ENCODE data around the gene RPTOR. TPM values are rescaled to one million over a fixed set of nuclear protein-coding genes. Genes with fewer than 3 reads are reported as not detected.

RPTOR gene
- polyA plus RNA-seq, 2 donors, result 7.1 to 10.5 TPM

DNA sequence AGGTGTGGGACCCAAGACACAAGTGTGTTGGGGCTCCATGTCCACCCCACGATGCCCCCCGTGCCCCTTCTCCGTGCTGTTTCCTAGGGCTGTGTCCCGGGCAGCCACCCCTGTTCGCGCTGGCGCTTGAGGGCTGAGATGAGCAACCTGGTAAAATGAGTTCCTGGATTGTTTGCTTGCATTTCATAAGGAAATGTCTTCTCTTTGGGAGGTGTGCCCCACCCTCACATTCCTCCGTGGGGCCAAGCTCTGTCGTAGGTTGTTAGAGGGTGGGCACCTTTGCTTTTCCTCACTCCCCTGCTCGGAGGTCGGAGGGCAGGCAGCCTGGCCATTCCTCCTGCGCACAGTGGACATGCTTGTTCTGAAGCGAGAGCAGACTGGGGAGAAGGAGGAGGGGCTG lies 275.7 kb downstream of the RPTOR start:
- no peaks in the 10 kb centered on the region for H3K27me3 ChIP-seq (ENCODE audit: control insufficient read depth in 1 of 2, insufficient read depth in 2 of 2, low read length in 2 of 2)
- H3K4me3 ChIP-seq (ENCODE audit: low read depth in 1 of 2, low read length in 2 of 2), result no peak overlapping the region
- H3K27ac ChIP-seq (ENCODE audit: low read depth in 2 of 2, low read length in 1 of 2), result no peak overlapping the region
- no peaks in the 10 kb centered on the region for H3K9me3 ChIP-seq (ENCODE audit: control insufficient read depth in 2 of 2, insufficient read depth in 1 of 2, low read depth in 1 of 2, low read length in 1 of 2)
- H3K36me3 ChIP-seq (ENCODE audit: control insufficient read depth in 2 of 2, insufficient read depth in 2 of 2, low read length in 1 of 2), result peaks cover 3 to 17% of the 10 kb centered on the region in 2 donors
- H3K4me1 ChIP-seq (ENCODE audit: control insufficient read depth in 2 of 2, insufficient read depth in 2 of 2, low read length in 1 of 2), result no peaks in the 10 kb centered on the region
- WGBS, 2 donors, result 87 to 91% methylated on average over 13 of the region's 13 CpGs

DNA sequence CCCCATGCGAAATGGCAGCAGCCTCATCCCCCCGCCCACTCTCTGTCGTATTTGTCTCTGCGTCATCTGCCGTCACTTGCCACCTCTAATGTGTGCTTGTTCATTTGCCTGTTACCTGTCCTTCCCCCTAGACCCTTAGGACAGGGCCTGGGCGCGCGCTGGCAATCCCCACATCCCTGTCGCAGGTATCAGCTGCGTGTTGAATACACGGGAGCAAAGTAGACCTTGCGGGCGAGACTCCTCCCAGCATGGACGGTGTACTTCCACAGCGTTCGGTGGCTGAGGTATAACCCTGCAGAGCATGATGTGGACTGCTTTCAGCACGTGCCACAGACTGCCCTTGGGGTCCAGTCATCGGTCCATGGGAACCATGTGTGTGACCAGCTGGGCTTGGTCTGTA lies 276.9 kb downstream of the RPTOR start:
- Histone ChIP-seq H3K36me3 (ENCODE audit: control insufficient read depth in 2 of 2, insufficient read depth in 2 of 2, low read length in 1 of 2) (peaks cover 3 to 17% of the 10 kb centered on the region in 2 donors), H3K27me3 (ENCODE audit: control insufficient read depth in 1 of 2, insufficient read depth in 2 of 2, low read length in 2 of 2) (no peaks in the 10 kb centered on the region), H3K4me3 (ENCODE audit: low read depth in 1 of 2, low read length in 2 of 2) (no peak overlapping the region), H3K9me3 (ENCODE audit: control insufficient read depth in 2 of 2, insufficient read depth in 1 of 2, low read depth in 1 of 2, low read length in 1 of 2) (no peaks in the 10 kb centered on the region), H3K27ac (ENCODE audit: low read depth in 2 of 2, low read length in 1 of 2) (no peak overlapping the region), H3K4me1 (ENCODE audit: control insufficient read depth in 2 of 2, insufficient read depth in 2 of 2, low read length in 1 of 2) (peaks cover 0 to 2% of the 10 kb centered on the region in 2 donors)
- WGBS, 2 donors, result 96% methylated on average over 18 of the region's 18 CpGs

DNA sequence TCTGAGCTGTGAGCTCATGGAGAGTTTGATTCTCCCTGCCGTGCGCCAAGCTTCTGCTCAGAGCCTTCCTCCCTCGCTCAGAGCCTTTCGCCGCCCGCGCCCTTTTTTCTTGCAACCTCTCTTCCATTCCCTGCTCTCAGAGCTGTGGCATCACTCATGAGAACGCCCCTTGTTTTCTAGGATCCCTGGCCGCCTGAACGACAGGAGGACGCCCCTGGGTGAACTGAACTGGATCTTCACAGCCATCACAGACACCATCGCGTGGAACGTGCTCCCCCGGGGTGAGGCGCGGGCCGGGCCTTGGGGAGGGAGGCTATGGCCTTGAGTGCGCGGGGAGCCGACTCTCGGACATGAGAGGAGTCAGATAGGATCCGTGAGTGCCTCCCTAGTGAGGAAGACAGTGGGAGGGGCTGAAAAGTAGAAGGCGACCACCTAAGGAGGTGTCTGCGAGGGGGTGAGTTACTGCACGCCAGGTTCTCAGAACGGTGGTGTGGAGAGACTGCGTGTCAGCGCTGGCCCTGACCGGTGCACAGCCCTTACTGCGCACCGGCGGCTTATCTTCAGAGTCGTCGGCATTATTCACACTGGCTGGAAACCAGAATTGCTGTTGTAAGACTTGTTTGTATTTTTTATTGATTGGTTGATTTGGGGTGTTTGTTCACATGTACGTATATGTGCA lies 277.5 kb downstream of the RPTOR start:
- Histone ChIP-seq H3K36me3 (ENCODE audit: control insufficient read depth in 2 of 2, insufficient read depth in 2 of 2, low read length in 1 of 2) (peaks cover 3 to 19% of the 10 kb centered on the region in 2 donors), H3K27ac (ENCODE audit: low read depth in 2 of 2, low read length in 1 of 2) (no peak overlapping the region), H3K9me3 (ENCODE audit: control insufficient read depth in 2 of 2, insufficient read depth in 1 of 2, low read depth in 1 of 2, low read length in 1 of 2) (no peaks in the 10 kb centered on the region), H3K4me3 (ENCODE audit: low read depth in 1 of 2, low read length in 2 of 2) (no peak overlapping the region), H3K27me3 (ENCODE audit: control insufficient read depth in 1 of 2, insufficient read depth in 2 of 2, low read length in 2 of 2) (no peaks in the 10 kb centered on the region), H3K4me1 (ENCODE audit: control insufficient read depth in 2 of 2, insufficient read depth in 2 of 2, low read length in 1 of 2) (peaks cover under 1 to 5% of the 10 kb centered on the region in 2 donors)
- 95 to 97% methylated on average over 36 of the region's 36 CpGs for WGBS, 2 donors

DNA sequence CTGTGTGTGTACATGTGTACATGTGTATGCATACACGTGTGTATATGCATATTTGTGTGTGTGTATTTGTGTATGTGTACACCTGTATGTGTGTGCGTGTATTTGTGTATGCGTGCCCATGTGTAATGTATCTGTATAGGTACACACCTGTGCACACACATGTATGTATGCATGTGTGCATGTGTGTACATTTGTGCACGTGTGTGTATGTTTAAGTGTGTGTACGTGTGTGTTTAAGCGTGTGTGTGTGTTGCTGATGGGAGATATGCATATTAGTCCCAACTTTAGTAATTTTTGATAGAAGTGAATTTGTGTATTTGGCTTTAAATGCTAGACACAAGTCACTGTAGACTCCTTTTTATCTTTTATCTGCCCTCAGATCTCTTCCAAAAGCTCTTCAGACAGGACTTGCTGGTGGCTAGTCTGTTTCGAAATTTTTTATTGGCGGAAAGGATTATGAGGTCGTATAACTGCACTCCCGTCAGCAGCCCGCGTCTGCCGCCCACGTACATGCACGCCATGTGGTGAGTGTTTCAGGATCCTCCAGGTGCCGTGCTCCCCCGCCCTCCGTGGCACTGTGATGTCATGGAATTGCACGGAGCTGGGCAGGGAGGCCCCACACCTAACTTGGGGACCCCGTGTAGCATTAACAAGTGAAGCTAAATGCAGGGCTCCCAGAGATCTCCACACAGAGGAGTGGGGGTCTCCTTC lies 278.2 kb downstream of the RPTOR start:
- no peak overlapping the region for H3K4me3 ChIP-seq (ENCODE audit: low read depth in 1 of 2, low read length in 2 of 2)
- H3K36me3 ChIP-seq (ENCODE audit: control insufficient read depth in 2 of 2, insufficient read depth in 2 of 2, low read length in 1 of 2), result peaks cover 3 to 22% of the 10 kb centered on the region in 2 donors
- WGBS, 2 donors, result 86% methylated on average over 20 of the region's 20 CpGs
- no peak overlapping the region for H3K27ac ChIP-seq (ENCODE audit: low read depth in 2 of 2, low read length in 1 of 2)
- H3K9me3 ChIP-seq (ENCODE audit: control insufficient read depth in 2 of 2, insufficient read depth in 1 of 2, low read depth in 1 of 2, low read length in 1 of 2), result no peaks in the 10 kb centered on the region
- H3K4me1 ChIP-seq (ENCODE audit: control insufficient read depth in 2 of 2, insufficient read depth in 2 of 2, low read length in 1 of 2), result peaks cover 3 to 12% of the 10 kb centered on the region in 2 donors
- no peaks in the 10 kb centered on the region for H3K27me3 ChIP-seq (ENCODE audit: control insufficient read depth in 1 of 2, insufficient read depth in 2 of 2, low read length in 2 of 2)

DNA sequence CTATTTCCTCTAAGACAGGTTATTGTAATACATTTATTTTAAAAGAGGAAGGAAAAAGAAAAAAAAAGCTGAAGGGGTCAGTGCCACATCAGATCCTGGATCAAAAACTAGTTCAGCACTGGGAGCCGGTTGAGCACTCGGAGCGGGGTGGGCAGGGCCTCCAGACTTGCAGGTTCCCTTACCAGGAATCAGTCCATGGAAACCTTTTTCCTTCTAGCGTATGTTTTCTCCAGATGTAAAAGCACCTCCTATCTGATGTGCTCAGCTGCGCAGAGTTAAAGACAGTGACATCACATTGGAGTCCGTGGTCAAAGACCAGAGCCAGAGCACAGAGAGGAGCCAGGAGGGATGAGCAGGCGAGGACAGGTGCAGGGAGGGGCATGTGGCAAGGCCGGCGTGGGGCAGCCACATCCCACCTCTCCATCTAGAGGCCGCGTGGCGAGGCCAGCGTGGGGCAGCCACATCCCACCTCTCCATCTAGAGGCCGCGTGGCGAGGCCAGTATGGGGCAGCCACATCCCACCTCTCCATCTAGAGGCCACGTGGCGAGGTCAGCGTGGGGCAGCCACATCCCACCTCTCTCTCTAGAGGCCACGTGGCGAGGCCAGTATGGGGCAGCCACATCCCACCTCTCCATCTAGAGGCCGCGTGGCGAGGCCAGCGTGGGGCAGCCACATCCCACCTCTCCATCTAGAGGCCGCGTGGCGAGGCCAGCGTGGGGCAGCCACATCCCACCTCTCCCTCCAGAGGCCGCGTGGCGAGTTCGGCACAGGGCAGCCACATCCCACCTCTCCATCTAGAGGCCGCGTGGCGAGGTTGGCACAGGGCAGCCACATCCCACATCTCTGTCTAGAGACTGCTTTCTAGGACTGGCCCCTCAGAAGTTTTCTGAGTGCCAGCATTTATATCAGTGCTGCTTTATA lies 280.2 kb downstream of the RPTOR start:
- Histone ChIP-seq H3K4me3 (ENCODE audit: low read depth in 1 of 2, low read length in 2 of 2) (no peak overlapping the region), H3K9me3 (ENCODE audit: control insufficient read depth in 2 of 2, insufficient read depth in 1 of 2, low read depth in 1 of 2, low read length in 1 of 2) (no peaks in the 10 kb centered on the region), H3K4me1 (ENCODE audit: control insufficient read depth in 2 of 2, insufficient read depth in 2 of 2, low read length in 1 of 2) (peaks cover 3 to 13% of the 10 kb centered on the region in 2 donors), H3K36me3 (ENCODE audit: control insufficient read depth in 2 of 2, insufficient read depth in 2 of 2, low read length in 1 of 2) (peaks cover 3 to 22% of the 10 kb centered on the region in 2 donors), H3K27ac (ENCODE audit: low read depth in 2 of 2, low read length in 1 of 2) (no peak overlapping the region), H3K27me3 (ENCODE audit: control insufficient read depth in 1 of 2, insufficient read depth in 2 of 2, low read length in 2 of 2) (no peaks in the 10 kb centered on the region)
- 91 to 94% methylated on average over 36 of the region's 36 CpGs for WGBS, 2 donors

DNA sequence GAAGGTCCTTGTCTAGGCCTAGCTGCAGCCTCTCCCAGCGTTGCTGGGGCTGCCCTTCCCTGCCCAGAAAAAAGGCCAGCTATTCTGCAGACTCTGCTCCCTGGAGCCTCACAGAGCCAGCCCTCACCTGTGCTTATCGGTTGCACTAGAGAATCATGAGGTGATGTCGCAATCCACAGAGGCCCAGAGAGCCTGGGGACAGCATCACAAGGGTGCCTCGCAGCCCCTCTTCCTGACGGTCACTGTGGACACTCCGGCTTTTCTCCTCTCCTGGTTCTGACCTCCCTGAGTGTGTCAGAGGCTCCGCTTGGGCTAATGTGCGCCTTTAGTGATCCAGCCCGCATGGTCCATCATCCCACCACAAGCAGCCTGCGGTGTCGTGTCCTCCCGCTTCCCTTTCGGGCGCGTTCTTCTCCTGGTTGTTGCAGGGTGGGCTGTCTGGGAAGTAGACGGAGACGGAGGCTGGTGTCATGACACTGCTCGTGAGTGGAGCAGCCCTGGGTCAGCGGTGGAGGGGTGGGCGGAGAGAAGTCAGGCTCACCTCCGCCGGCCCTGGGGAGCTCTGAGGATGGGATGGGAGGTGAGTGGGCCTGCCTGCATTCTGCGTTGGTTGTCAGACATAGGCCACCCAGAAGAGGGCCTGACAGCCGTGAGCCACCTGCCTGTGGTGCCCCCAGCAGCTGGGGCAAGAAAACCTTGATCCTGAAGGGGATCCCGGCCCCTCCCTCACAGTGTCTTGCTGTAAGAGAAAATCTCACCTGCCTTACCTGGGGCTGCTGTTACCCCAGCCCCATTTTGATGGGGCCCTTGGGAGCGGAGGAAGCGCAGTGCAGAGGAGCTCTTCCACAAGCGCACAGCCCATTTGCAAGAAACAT lies 281.1 kb downstream of the RPTOR start:
- no peak overlapping the region for H3K27ac ChIP-seq (ENCODE audit: low read depth in 2 of 2, low read length in 1 of 2)

DNA sequence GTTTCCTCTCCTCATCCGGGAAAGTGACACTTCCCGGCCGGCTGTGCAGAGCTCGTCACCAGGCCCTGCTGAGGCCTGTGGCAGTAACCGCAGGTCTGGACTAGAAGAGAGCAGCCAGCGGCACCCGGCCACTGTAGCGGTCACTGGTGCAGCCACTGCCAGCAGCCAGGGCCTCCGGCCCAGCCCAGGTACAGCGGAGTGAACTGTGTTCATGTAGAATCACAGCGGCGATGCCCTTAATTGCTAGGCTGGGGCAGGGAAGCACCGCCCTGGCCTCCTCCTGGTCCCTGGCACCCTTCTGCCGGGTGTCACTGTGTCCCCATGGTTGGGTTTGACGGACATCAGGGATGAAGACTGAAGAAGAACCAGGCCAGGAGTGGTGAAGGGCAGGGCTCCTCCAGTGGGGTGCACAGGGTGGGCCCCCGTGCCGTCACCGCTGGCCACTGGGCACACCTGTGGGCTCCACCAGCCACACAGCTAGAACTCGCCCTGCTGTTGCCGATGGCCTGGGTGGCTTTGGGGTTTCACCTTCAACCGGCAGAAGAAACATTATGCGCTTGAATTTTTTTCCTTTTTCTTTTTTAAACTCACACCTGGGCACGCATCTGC lies 281.8 kb downstream of the RPTOR start:
- H3K4me1 ChIP-seq (ENCODE audit: control insufficient read depth in 2 of 2, insufficient read depth in 2 of 2, low read length in 1 of 2), result peaks cover 3 to 13% of the 10 kb centered on the region in 2 donors
- H3K4me3 ChIP-seq (ENCODE audit: low read depth in 1 of 2, low read length in 2 of 2), result no peak overlapping the region
- peak overlapping the region in 1 of 2 donors; percentile 27 for H3K27ac ChIP-seq (ENCODE audit: low read depth in 2 of 2, low read length in 1 of 2)
- WGBS, 2 donors, result 74 to 78% methylated on average over 23 of the region's 23 CpGs
- no peaks in the 10 kb centered on the region for H3K27me3 ChIP-seq (ENCODE audit: control insufficient read depth in 1 of 2, insufficient read depth in 2 of 2, low read length in 2 of 2)
- H3K9me3 ChIP-seq (ENCODE audit: control insufficient read depth in 2 of 2, insufficient read depth in 1 of 2, low read depth in 1 of 2, low read length in 1 of 2), result no peaks in the 10 kb centered on the region
- H3K36me3 ChIP-seq (ENCODE audit: control insufficient read depth in 2 of 2, insufficient read depth in 2 of 2, low read length in 1 of 2), result peaks cover 3 to 22% of the 10 kb centered on the region in 2 donors

More for the DNA sequence above, 281.1 kb downstream of the RPTOR start:
- no peaks in the 10 kb centered on the region for H3K9me3 ChIP-seq (ENCODE audit: control insufficient read depth in 2 of 2, insufficient read depth in 1 of 2, low read depth in 1 of 2, low read length in 1 of 2)
- H3K4me1 ChIP-seq (ENCODE audit: control insufficient read depth in 2 of 2, insufficient read depth in 2 of 2, low read length in 1 of 2), result peaks cover 3 to 13% of the 10 kb centered on the region in 2 donors
- no peak overlapping the region for H3K4me3 ChIP-seq (ENCODE audit: low read depth in 1 of 2, low read length in 2 of 2)
- no peaks in the 10 kb centered on the region for H3K27me3 ChIP-seq (ENCODE audit: control insufficient read depth in 1 of 2, insufficient read depth in 2 of 2, low read length in 2 of 2)
- peaks cover 3 to 22% of the 10 kb centered on the region in 2 donors for H3K36me3 ChIP-seq (ENCODE audit: control insufficient read depth in 2 of 2, insufficient read depth in 2 of 2, low read length in 1 of 2)
- 90 to 93% methylated on average over 28 of the region's 28 CpGs for WGBS, 2 donors

DNA sequence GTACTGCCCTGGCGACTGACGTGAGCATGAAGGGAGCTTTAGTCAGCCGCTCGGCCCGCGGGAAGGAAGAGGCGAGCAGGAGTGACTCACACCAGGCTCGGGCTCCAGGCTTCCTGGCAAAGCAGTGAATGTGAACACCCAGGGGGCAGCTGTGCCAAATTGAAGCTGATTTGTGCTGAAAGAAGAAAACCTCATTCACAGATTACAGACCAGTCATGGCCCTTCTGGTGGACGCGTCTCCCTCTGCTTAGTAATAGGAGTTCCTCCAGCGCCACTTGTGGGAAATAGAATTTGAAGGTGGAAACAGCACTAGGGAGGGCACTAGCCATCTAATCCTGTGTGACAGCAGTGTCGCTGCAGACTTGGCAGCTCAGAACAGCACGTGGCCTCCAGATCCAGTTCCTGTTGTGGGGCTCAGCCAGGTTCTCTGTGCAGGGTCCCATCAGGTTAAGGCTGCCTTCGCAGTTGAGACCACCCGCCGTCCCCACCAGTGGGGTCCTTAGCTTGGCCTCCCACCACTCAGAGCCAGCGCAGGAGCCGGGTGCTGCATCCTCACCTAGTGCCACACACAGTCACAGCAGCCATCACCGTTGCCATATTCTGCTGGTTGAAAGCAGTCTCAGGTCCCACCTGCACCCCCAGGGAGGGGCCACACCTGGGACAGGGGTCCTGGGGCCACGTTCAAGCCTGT lies 282.5 kb downstream of the RPTOR start:
- peak overlapping the region in 1 of 2 donors; percentile 50 for H3K27ac ChIP-seq (ENCODE audit: low read depth in 2 of 2, low read length in 1 of 2)

More for the DNA sequence above, 282.5 kb downstream of the RPTOR start:
- no peak overlapping the region for H3K4me3 ChIP-seq (ENCODE audit: low read depth in 1 of 2, low read length in 2 of 2)
- 51 to 58% methylated on average over 20 of the region's 20 CpGs for WGBS, 2 donors
- H3K36me3 ChIP-seq (ENCODE audit: control insufficient read depth in 2 of 2, insufficient read depth in 2 of 2, low read length in 1 of 2), result peaks cover under 1 to 16% of the 10 kb centered on the region in 2 donors
- H3K27me3 ChIP-seq (ENCODE audit: control insufficient read depth in 1 of 2, insufficient read depth in 2 of 2, low read length in 2 of 2), result no peaks in the 10 kb centered on the region
- no peaks in the 10 kb centered on the region for H3K9me3 ChIP-seq (ENCODE audit: control insufficient read depth in 2 of 2, insufficient read depth in 1 of 2, low read depth in 1 of 2, low read length in 1 of 2)
- peaks cover 3 to 16% of the 10 kb centered on the region in 2 donors for H3K4me1 ChIP-seq (ENCODE audit: control insufficient read depth in 2 of 2, insufficient read depth in 2 of 2, low read length in 1 of 2)
